ENCODE results near the gene C16orf95.
"Not testable (repeated sequence)": the region's sequence is repeated elsewhere in the genome, so short reads cannot be mapped to it uniquely, and the experiment has no call there.

C16orf95 gene

DNA sequence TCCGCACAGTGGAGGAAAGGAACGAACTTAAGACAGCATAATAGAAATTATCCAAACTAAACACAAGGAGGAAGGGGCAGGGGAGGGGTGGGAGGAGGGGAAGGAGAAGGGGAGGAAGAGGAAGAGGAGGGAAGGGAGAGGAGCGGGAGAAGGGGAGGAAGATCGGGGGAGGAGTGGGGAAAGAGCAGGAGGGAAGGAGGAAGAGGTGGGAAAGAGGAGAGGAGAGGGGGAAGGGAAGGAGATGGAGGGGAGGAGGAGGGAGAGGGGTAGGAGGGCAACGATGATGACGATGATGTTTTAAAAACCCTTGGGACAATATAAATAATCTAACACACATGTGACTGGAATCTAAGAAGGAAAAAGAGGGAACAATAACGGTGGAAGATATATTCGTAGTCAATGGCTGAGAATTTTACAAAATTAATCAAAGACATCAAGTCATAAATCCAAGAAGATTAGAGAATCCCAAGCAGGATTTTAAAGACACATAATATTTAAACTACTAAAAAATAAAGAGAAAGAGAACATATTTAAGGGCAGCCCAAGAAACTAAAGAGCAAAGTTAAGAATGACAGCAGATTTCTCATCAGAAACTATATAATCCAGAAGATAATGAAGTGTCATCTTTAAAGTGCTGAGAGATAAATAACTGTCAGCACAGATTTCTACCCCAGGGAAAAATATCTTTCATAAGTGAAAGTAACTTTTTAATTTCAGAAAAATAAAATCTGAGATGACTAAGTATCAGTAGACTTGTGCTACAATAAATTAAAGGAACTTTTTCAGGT is 30.2 kb downstream of the C16orf95 start:
- no peak for DNase-seq (ENCODE audit: low read depth)

DNA sequence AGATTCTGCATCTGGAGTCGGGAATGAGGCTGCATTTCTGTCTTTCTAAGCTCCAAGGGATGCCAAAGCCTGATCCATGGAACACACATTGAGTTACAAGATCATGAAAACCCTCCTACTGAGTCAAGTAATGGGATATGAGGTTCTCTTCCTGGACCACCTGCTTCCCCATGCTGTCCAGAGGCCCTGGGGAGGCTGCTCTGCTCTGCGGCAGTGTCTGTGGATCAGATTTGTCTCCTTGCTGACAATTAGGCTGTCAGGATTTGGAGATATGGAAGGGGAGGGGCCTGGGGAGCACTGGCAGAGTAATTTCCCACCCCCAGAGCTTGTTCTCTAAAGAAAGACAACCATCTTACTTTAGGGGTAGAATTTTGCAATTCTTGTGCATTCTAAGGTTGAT is 33.0 kb downstream of the C16orf95 start:
- DNase-seq (ENCODE audit: low read depth), result no peak

DNA sequence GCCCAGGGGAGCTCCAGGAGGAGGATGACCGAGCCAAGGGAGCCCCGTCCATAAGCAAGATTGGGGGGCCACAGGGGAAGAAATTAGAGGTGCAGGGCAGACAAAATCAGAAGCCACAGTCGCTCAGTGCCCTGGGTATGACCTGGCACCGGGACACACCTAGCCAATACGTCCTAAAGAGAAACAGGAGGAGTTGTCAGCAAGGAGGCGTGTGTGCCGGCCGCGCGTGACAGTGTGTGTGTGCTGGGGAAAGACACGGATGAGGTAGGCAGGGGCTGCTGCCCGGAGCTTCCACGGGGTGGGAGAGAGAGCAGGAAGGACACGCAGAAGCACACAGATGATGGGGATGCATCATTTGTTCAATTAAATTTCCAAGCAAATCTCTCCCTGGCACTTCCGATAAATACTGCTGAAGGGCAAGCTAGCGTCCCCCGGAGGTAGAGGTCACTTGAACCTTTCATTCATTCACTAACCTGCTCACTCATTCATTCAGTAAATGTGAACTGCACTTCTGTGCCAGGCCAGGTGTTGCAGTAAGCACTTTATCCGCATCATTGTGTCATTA is 38.0 kb downstream of the C16orf95 start:
- DNase-seq (ENCODE audit: low read depth), result no peak

DNA sequence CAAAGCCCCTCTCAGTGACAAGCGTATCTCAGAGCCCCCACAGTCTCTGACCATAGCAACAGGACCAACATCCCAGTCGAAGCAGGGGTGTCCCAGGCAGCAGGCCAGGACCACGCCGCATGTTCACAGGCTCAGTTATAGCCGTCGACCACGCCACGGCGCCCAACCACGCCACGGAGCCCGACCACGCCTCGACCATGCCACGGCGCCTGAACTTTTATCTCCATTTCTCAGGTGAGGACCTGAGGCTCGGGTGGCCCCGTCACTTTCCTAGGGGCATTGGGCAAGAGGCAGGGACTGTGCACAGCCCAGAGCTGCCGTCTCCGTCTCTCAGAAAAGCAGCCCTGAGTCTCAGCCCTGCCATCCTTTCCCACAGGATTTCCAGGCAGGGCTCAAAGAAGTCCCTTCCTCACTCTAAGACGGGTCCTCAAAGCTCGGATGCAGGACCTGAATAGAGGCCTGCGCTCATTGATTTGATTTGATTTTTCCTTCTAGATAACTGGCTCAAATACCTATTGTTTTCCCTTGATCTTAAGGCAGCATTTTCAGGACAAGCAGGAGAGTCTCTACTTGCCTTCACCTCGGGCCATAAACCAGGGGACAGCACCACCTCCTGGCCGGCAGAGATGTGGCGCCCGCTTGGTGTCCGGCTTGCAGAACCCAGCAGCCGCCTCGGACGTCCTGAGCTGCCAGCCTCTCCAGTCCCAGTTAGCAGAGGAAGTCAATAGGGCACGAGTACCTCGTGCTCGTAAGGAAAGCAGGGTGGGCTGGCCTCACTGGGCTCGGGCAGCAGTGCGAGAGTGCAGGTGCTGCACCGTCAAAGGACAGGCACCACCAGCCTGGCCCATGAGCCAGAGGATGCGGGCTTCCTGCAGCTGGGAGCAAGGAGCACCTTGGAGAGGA is 38.8 kb downstream of the C16orf95 start:
- DNase-seq (ENCODE audit: low read depth), result peak; percentile 23

DNA sequence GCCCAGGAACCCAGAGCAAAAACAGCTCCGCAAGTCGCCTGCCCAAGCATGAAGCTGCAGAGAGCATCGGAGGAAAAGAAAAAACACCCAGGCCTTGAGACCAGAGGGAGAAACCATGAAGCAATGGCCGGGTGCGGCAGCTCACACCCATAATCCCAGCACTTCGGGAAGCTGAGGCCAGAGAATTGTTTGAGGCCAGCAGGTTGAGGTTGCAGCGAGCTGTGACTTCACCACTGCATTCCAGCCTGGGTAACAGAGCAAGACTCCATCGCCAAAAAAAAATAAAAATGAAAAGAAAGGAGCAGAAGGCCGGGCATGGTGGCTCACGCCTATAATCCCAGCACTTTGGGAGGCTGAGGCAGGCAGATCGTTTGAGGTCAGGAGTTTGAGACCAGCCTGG is 40.3 kb downstream of the C16orf95 start:
- DNase-seq (ENCODE audit: low read depth), result no peak

DNA sequence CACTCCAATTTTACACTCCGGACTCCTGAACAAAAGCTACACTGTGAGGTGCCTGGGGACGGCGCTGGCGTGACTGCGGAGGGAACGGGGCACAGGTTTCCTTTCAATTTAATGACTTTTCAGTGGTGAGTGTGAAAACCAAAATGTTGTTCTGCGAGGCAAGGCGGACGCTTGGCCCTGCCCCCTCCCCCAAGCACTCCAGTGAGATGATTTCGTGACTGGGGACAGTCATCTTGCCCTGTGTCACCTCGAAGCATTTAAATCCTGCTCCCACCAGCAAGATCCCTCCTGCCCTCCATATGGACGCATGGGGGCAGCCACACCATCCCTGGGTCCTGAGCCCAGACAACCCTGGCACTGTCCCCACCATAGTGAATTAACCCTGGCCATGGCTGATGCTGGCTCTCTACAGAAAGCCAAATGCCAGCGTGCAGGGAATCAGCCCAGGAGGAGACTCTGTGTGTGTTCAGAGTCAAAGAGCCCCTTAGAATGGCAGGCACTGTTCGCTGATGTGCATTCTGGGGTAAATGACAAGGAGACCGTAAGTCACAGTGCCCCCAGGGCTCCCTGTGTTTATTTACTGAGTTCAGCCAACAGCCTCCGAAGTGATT is 41.0 kb downstream of the C16orf95 start:
- no peak for DNase-seq (ENCODE audit: low read depth)

DNA sequence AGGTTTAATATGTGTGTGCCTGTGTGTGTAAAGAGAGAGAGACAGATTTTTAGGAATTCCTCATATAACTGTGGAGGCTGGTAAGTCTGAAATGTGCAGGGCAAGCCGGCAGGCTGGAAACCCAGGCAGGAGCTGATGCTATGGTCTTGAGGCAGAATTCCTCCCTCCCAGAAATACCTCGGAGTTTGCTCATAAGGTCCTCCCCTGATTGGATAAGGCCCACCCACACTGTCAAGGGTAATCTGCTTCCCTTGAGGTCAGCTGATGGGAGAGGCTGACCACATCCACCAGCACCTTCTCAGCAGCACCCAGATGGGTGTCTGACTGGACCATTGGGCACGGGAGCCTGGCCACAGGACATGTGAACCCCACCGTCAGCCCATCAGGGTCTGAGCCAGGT is 42.4 kb downstream of the C16orf95 start:
- no peak for DNase-seq (ENCODE audit: low read depth)

DNA sequence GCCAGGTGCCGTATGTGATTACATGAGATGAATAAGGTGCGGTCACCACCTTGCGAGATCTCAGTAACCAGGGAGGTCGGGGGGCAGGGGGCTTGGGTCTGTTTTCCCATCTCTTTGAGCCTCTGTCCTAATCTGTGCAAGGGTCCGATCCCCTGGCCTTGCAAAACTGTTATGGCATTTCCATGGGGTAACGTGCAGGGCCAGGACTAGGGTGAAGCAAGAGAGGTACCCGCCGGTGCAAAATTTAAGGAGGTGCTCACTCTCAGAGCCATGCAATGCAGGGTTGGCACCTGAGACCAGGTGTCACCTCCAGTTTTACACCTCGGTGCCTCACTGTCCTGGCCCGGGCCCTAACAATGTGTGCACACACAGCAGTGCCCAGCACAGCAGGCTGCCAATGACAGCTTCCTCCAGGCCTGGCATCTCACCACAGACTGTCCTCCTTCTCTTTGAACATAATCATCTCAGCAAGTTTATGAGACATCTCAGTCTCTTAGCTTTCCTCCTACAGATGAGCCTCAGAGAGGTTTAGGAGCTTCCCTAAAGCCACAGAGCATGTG is 43.6 kb downstream of the C16orf95 start:
- no peak for DNase-seq (ENCODE audit: low read depth)

DNA sequence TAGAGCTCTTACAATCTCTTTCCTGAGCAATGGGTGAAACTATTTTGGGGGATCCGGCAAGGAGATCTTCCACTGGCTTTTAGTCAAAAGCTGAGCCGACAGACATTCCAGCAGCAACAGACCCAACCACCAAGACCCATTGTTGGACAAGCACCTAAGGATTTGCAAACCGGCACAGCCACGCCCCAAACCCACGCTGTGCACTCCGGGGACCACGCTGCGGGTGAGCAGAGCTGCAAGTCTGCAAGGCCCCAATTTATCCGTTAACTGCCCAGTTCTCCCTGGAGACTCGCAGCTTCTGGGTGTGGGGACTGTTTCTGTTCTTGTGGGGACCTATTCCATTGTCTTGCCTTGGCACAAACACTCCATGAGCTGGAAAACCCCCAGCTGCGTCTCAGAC is 45.9 kb downstream of the C16orf95 start:
- DNase-seq (ENCODE audit: low read depth), result no peak

DNA sequence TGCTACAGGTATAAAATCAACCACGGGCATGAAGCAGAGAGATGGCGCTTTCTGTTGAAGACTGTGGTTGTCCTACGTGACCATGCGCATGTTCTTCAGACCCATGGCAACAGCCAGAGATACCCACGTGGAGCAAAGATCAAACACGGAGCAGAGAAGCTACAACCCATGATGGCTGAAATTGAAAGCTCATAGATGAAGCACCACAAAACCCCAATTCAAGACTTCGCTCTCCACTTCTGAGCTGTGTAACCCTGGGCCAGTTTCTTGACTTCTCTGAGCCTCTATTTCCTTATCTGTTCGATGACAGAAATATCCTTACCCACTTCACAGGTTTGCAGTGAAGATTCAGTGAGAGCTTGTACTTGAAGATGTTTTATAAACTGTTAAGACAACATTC is 49.6 kb downstream of the C16orf95 start:
- DNase-seq (ENCODE audit: low read depth), result no peak

DNA sequence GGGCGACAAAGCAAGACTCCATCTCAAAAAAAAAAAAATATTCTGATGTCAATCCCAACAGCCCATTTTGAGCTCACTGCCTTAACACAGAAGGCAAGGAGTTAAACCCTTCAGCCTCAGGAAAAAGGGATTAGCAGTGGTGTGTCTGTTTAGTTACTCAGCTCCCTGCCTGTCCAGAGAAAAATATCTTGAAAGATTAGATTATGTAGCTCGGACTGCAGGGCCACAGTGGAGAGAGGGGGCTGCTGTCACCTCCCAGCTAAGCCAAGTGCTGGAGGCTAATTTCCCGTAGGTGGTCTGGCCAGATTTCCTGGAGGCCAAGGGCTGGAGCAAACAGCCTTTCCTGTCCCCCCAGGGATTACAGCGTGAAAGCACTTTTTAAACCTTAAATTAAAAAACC is 50.3 kb downstream of the C16orf95 start:
- DNase-seq (ENCODE audit: low read depth), result no peak

DNA sequence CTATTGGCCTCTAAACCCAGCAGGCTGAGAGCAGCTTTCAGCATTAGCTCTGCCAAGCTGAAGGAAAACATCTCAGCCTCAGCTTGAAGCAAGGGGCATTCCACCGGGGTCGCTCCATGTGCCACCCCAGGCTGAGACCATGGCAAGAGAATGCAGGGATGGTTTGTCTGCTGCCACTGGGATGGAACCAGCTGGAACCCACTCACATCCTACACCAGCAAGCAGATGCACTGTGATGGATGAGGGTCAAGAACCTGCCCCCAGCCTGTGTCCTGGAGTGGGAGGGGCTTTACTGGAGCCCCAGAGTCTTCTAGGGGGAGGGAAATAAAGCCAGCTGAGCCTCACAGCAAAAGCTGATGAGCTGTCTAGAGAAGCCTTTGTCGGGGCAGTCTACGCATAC is 51.9 kb downstream of the C16orf95 start:
- no peak for DNase-seq (ENCODE audit: low read depth)

DNA sequence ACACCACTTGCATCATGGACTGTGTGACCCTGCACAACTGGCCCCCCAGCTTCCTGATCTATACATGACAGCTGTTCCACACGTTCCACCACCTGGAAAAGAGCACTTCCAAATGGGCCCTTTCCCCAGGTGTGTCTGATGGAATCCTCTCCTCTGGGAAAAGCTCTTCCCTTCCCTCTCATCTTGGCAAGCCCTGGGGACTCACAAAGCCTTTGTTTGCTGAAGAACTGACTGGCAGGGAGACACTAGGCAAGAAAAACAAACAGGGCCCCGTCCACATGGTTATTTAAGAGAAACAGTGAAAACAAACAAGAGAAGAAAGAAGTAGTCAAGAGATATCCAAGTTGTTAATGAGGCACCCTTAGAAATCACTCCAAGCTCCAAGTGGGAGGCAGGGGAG is 52.6 kb downstream of the C16orf95 start:
- no peak for DNase-seq (ENCODE audit: low read depth)

DNA sequence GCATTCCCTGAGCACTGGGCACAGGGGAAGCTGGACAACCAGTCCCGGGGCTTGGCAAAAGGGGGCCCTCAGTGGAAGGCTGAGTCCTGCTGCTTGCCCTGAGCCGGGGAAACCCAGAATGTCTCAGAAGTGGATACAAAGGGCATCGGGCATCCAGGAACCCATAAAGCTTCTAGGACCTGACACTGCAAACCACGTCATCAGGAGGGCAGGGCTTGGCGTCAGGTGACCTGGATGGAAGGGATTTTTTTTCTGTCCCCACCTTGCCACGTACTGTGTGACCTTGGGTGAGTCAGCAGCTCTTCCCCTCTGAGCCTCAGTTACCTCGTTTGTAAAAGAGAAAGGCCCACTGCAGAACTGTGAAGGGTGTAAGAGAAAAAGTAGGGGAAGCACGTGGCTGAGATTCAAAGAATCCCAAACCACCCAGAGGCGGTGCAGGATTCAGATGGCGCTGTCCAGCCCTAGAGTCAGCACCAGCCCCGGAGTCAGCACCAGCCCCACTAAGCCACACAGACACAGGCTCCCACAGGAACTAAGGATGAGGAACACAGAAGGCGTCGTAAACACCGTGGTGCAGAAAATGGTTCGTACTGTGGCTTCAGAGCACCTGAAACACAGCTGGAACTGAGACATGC is 53.7 kb downstream of the C16orf95 start:
- DNase-seq (ENCODE audit: low read depth), result no peak

DNA sequence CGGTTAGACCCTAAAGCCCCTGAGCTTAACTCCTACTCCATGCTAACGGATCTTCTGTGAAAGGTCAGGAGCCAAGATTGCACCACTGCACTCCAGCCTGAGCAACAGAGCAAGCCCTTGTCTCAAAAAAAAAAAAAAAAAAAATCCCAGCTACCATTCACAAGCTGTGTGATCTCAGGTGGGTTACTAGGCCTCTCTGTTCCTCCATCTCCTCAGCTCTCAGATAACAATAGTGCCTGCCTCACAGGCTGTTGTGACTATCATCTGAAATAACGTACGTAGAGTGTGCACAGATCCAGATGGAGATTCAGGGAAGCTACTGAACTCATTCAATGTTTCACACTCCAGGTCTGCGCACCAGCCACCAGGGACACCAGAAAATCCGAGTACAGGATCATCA is 57.8 kb downstream of the C16orf95 start:
- no peak for DNase-seq (ENCODE audit: low read depth)

DNA sequence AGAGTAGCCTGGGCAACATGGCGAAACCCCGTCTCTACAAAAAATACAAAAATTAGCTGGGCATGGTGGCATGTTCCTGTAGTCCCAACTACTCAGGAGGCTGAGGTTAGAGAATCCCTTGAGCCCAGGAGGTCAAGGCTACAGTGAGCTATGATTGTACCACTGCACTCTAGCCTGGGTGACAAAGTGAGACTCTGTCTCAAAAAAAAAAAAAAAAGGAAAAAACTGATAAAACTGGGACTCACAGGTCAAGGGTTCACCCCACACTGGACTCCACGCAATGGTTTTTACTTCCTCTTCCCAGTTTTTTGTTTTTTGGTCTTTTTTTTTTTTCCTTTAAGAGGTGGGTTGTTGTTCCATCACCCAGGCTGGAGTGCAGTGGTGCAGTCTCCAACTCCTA is 58.5 kb downstream of the C16orf95 start:
- DNase-seq (ENCODE audit: low read depth), result not testable (repeated sequence)

DNA sequence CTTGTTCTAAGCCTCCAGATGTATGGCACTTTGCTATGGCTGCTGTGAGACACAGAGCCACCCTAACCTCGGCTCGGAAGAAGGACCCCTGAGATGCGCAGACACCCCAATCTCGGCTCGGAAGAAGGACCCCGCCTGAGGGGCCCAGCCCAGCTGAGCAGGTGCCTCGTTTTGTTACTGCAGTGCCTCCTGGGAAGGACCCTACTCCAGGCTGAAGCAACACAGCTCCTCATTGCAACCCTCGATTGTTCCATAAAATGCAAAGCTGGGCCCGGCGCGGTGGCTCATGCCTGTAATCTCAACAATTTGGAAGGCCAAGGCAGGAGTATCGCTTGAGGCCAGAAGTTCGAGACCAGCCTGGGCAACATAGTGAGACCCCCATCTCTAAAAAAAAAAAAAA is 61.3 kb downstream of the C16orf95 start:
- DNase-seq (ENCODE audit: low read depth), result no peak

DNA sequence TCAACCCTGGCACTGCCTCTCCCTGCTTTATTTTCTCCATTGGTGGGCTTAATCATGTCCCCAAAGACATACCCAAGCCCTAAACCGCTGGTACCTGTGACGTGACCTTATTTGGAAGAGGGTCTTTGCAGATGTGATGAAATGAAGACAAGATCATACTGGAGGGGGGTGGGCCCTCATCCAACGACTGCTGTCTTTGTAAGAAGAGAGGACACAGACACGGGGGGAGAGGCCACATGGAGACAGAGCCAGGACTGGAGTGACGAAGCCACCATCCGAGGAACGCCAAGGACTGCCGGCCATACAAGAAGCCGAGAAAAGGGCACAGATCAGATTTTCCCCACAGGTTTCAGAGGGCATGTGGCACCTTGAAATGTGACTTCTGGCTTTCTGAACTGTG is 62.5 kb downstream of the C16orf95 start:
- DNase-seq (ENCODE audit: low read depth), result no peak

DNA sequence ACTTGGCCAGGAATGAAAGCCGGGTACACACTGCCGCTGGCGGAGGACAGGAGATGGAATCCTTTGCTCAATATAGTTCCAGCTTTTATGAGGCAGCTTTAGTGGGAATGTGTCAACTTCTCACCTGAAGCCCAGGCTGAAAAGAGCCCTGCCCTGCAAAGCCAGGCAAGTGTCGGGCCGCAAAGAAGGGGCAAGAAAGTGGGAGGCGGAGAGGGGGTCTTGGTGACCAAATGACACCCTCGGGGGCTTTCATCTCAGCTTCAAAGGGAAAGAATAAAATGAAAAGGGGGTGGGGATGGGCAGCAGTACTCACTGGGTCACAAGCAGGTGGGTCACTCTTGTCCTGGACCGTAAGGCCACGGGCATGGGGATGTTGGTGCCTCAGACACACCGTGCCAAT is 62.9 kb downstream of the C16orf95 start:
- no peak for DNase-seq (ENCODE audit: low read depth)

DNA sequence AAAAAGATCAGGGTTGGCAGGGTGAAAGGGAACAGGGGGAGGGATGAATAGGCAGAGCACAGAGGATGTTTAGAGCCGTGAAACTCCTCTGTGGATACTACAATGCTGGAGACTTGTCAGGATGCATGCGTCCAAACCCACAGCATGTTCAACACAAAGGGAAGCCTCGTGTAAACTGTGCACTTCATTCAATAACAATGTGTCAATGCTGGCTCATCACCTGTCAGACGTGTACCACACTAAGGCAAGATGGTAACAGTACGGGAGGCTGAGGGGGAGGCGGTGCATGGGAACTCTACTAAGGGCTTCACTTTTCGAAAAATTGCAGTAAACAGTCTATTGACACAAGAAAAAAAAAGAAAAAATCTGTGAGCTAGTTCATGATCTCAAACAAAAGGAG is 63.7 kb downstream of the C16orf95 start:
- no peak for DNase-seq (ENCODE audit: low read depth)

Data from activated T-cell treated with anti-CD3 and anti-CD28 coated beads for 24 hours (primary cell).